ENCODE results near the gene TTC19.

Gene TTC19

GRCh38 chr17:15954222-15954621 is 45.4 kb upstream of the TTC19 start:
- TF ChIP-seq, protein P1, sequence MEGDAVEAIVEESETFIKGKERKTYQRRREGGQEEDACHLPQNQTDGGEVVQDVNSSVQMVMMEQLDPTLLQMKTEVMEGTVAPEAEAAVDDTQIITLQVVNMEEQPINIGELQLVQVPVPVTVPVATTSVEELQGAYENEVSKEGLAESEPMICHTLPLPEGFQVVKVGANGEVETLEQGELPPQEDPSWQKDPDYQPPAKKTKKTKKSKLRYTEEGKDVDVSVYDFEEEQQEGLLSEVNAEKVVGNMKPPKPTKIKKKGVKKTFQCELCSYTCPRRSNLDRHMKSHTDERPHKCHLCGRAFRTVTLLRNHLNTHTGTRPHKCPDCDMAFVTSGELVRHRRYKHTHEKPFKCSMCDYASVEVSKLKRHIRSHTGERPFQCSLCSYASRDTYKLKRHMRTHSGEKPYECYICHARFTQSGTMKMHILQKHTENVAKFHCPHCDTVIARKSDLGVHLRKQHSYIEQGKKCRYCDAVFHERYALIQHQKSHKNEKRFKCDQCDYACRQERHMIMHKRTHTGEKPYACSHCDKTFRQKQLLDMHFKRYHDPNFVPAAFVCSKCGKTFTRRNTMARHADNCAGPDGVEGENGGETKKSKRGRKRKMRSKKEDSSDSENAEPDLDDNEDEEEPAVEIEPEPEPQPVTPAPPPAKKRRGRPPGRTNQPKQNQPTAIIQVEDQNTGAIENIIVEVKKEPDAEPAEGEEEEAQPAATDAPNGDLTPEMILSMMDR (IDR thresholded peaks at IDR 0.05; ENCODE audit: poor library complexity, severe bottlenecking), result peak; percentile 11
- peak overlapping the region; percentile 69 for H3K27ac ChIP-seq (ENCODE audit: poor library complexity, severe bottlenecking)
- no peaks in the 10 kb centered on the region for H3K27me3 ChIP-seq (ENCODE audit: insufficient read depth, poor library complexity, severe bottlenecking)
- H3K4me1 ChIP-seq (ENCODE audit: insufficient read depth, poor library complexity, severe bottlenecking), result peaks cover 31% of the 10 kb centered on the region
- ATAC-seq (ENCODE audit: low read depth) (peak; percentile 84), DNase-seq (ENCODE audit: low spot score) (peak; percentile 93)
- H3K9me3 ChIP-seq (ENCODE audit: severe bottlenecking), result no peaks in the 10 kb centered on the region
- peaks cover 3% of the 10 kb centered on the region; the same call in 1 of the 2 replicates for H3K36me3 ChIP-seq (ENCODE audit: low read depth)
- no peak overlapping the region for H3K4me3 ChIP-seq (ENCODE audit: severe bottlenecking)

DNA sequence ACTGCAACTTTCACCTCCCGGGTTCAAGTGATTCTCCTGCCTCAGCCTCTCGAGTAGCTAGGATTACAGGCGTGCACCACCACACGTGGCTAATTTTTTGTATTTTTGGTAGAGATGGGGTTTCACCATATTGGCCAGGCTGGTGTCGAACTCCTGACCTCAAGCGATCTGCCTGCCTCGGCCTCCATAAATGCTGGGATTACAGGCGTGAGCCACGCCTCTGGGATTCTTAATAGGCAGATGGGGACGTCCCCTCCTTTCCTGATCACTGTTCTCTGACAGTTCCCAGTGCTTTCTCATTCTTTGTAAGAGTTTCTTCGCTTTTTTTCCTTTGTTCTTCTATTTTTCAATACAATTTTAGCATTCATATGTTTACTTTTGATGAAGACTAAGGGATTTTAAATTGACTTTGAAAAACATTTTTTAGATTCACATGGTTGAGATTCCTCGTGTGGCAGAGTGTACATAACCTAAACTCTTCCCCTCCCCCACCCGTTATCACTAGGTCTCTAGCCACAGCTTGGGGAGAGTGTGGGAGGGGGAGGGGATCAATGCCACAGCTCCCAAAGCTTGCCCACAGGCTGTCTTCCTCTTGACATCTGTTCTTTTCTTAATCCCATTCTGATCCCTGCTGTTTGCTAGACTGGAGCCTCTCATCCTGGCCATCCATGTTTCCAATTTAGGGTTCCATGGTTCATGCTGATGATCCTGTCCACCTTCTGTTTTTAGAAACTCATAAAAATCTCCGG is 43.7 kb upstream of the TTC19 start:
- H3K4me1 ChIP-seq (ENCODE audit: insufficient read depth, poor library complexity, severe bottlenecking), result peaks cover 38% of the 10 kb centered on the region
- H3K4me3 ChIP-seq (ENCODE audit: severe bottlenecking), result no peak overlapping the region
- TF ChIP-seq, protein P1 (IDR thresholded peaks at IDR 0.05; ENCODE audit: poor library complexity, severe bottlenecking), result no peak
- no peak for ATAC-seq (ENCODE audit: low read depth)
- H3K27ac ChIP-seq (ENCODE audit: poor library complexity, severe bottlenecking), result peak overlapping the region; percentile 89
- no peaks in the 10 kb centered on the region for H3K9me3 ChIP-seq (ENCODE audit: severe bottlenecking)
- H3K27me3 ChIP-seq (ENCODE audit: insufficient read depth, poor library complexity, severe bottlenecking), result no peaks in the 10 kb centered on the region
- no peak for DNase-seq (ENCODE audit: low spot score)
- H3K36me3 ChIP-seq (ENCODE audit: low read depth), result no peaks in the 10 kb centered on the region

GRCh38 chr17:15957206-15957605 is 42.4 kb upstream of the TTC19 start:
- no peak for ATAC-seq (ENCODE audit: low read depth)
- peaks cover 38% of the 10 kb centered on the region for H3K4me1 ChIP-seq (ENCODE audit: insufficient read depth, poor library complexity, severe bottlenecking)
- peak overlapping the region; percentile 89 for H3K27ac ChIP-seq (ENCODE audit: poor library complexity, severe bottlenecking)

GRCh38 chr17:15957608-15958307 is 41.9 kb upstream of the TTC19 start:
- peaks cover 38% of the 10 kb centered on the region for H3K4me1 ChIP-seq (ENCODE audit: insufficient read depth, poor library complexity, severe bottlenecking)
- DNase-seq (ENCODE audit: low spot score), result no peak
- H3K9me3 ChIP-seq (ENCODE audit: severe bottlenecking), result no peaks in the 10 kb centered on the region
- H3K27me3 ChIP-seq (ENCODE audit: insufficient read depth, poor library complexity, severe bottlenecking), result no peaks in the 10 kb centered on the region
- ATAC-seq (ENCODE audit: low read depth), result no peak
- TF ChIP-seq, protein P1 (IDR thresholded peaks at IDR 0.05; ENCODE audit: poor library complexity, severe bottlenecking), result no peak
- H3K36me3 ChIP-seq (ENCODE audit: low read depth), result no peaks in the 10 kb centered on the region
- no peak overlapping the region for H3K4me3 ChIP-seq (ENCODE audit: severe bottlenecking)
- peak overlapping the region; percentile 89 for H3K27ac ChIP-seq (ENCODE audit: poor library complexity, severe bottlenecking)

More at GRCh38 chr17:15957206-15957605, 42.4 kb upstream of the TTC19 start:
- no peaks in the 10 kb centered on the region for H3K9me3 ChIP-seq (ENCODE audit: severe bottlenecking)
- H3K36me3 ChIP-seq (ENCODE audit: low read depth), result no peaks in the 10 kb centered on the region
- H3K4me3 ChIP-seq (ENCODE audit: severe bottlenecking), result no peak overlapping the region
- H3K27me3 ChIP-seq (ENCODE audit: insufficient read depth, poor library complexity, severe bottlenecking), result no peaks in the 10 kb centered on the region
- no peak for DNase-seq (ENCODE audit: low spot score)
- TF ChIP-seq, protein P1 (IDR thresholded peaks at IDR 0.05; ENCODE audit: poor library complexity, severe bottlenecking), result no peak
